Calu3 (cell line): ENCODE results near the gene GABRE. TPM values are rescaled to one million over a fixed set of nuclear protein-coding genes. Genes with fewer than 3 reads are reported as not detected.

ENCODE experiments used
- BruUV-seq: library from RNA; stranded (reverse); fragments of 400-500 nt; replicated peaks from 2 replicates; lab custom pipeline; 2021; lab: Mats Ljungman, UMichigan
- CTCF ChIA-PET: fragments of 300-600 bp; sonication (Branson Sonifier 250); formaldehyde crosslinking; loops from one replicate; lab custom pipeline; 2022; ENCODE audit warnings: antibody characterized with exemption; lab: Charles Lee
- DNase-seq: peaks from one replicate; pipeline ENCODE4 v3.0.0; 2022
- H3K27ac Mint-ChIP-seq: one replicate; pipeline ENCODE4 v1.8.0; 2022; ENCODE audit warnings: mixed read lengths; ENCODE audit not compliant: unreplicated experiment
- H3K27me3 Mint-ChIP-seq: one replicate; pipeline ENCODE4 v1.8.0; 2022; ENCODE audit warnings: mixed read lengths; ENCODE audit not compliant: unreplicated experiment
- H3K36me3 Mint-ChIP-seq: one replicate; pipeline ENCODE4 v1.8.0; 2022; ENCODE audit warnings: mild to moderate bottlenecking, moderate library complexity, mixed read lengths; ENCODE audit not compliant: insufficient read depth, unreplicated experiment
- H3K4me1 Mint-ChIP-seq: one replicate; pipeline ENCODE4 v1.8.0; 2022; ENCODE audit warnings: mild to moderate bottlenecking, low read depth, mixed read lengths; ENCODE audit not compliant: unreplicated experiment
- H3K4me3 Mint-ChIP-seq: one replicate; pipeline ENCODE4 v1.8.0; 2022; ENCODE audit warnings: mild to moderate bottlenecking, low read depth, moderate library complexity, mixed read lengths; ENCODE audit not compliant: unreplicated experiment
- H3K9me3 Mint-ChIP-seq: one replicate; pipeline ENCODE4 v1.8.0; 2022; ENCODE audit warnings: low read depth, mixed read lengths; ENCODE audit not compliant: unreplicated experiment
- intact Hi-C: fragments of 100-400 bp; cut with micrococcal nuclease; formaldehyde crosslinking; loops from one replicate; pipeline ENCODE4 v1.10.0; 2022; ENCODE audit not compliant: unreplicated experiment
- microRNA-seq: library from miRNA; unstranded; fragments of <30 nt; microRNA quantifications from one replicate; pipeline ENCODE4 v1.2.0, GENCODE V29; 2022
- total RNA-seq: library from RNA; stranded (reverse); gene quantifications from 2 replicates; pipeline ENCODE4 v1.2.3, GENCODE V29; 2022
- TF ChIP-seq, protein P1 (sequence below): fragments of 200-600 bp; IDR thresholded peaks from one replicate; pipeline ENCODE4 v1.8.0; 2022; ENCODE audit warnings: antibody characterized with exemption; ENCODE audit not compliant: unreplicated experiment

The GABRE gene
- total RNA-seq, 1 experiment from 2014 or later: 71.9 TPM

DNA sequence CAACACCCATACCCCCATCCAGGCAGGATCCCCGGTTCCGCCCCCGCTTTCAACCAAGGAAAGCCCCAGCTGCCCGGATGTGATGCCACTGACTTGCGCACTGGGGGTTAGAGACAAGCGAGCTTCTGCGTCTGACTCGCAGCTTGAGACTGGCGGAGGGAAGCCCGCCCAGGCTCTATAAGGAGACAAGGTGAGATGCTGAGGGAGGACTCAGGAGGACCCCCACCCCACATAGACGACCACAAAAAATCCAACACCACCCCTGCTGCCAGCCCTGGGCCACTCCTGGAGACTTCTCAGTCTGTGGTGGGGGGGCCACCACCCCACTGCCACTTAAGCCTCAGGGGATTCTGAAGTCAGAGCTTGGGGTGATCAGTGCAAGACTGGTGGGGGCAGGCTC is 61.7 kb downstream of the GABRE start, which contains the start of gene MAGEA4:
Gene MAGEA4, plus strand, starts transcription at position 110 of the 400 bp plus-strand sequence. CDS start 10,776 bp downstream, outside the sequence.
- CTCF ChIA-PET: no interaction called here
- intact Hi-C loops: no loop called here
- Mint-ChIP-seq H3K27ac (no peak within 1 kb of the TSS), H3K36me3 (no peaks in the 10 kb centered on the region), H3K4me3 (no peak within 1 kb of the TSS), H3K9me3 (no peaks in the 10 kb centered on the region), H3K27me3 (no peaks in the 10 kb centered on the region), H3K4me1 (no peaks in the 10 kb centered on the region)
- TF ChIP-seq, protein P1, sequence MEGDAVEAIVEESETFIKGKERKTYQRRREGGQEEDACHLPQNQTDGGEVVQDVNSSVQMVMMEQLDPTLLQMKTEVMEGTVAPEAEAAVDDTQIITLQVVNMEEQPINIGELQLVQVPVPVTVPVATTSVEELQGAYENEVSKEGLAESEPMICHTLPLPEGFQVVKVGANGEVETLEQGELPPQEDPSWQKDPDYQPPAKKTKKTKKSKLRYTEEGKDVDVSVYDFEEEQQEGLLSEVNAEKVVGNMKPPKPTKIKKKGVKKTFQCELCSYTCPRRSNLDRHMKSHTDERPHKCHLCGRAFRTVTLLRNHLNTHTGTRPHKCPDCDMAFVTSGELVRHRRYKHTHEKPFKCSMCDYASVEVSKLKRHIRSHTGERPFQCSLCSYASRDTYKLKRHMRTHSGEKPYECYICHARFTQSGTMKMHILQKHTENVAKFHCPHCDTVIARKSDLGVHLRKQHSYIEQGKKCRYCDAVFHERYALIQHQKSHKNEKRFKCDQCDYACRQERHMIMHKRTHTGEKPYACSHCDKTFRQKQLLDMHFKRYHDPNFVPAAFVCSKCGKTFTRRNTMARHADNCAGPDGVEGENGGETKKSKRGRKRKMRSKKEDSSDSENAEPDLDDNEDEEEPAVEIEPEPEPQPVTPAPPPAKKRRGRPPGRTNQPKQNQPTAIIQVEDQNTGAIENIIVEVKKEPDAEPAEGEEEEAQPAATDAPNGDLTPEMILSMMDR: no peak
- BruUV-seq: no TSS peak
- DNase-seq: no peak

DNA sequence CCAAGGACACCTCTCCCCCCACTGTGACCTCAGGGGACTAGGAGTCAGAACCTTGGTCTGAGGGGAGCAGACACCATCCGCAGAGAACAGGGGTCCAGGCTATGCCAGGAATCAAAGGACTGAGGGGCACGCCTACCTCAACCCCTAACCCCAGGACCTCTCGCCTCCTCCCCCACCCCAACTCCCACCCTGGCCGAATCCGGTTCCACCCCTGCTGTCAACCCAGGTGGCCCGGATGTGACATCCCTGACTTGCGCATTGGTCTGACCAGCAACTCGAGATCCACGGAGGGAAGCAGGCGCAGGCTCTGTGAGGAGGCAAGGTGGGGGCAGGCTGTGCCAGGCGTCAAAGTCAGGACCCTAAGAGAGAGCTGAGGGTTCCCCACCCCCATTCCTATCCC is 62.3 kb downstream of the GABRE start:
- CTCF ChIA-PET: no interaction called here
- Mint-ChIP-seq H3K36me3 (no peaks in the 10 kb centered on the region), H3K27ac (no peak overlapping the region), H3K27me3 (no peaks in the 10 kb centered on the region), H3K4me1 (no peaks in the 10 kb centered on the region), H3K9me3 (no peaks in the 10 kb centered on the region), H3K4me3 (no peak overlapping the region)
- no TSS peak for BruUV-seq
- TF ChIP-seq, protein P1: no peak
- intact Hi-C loops: no loop called here
- no peak for DNase-seq

DNA sequence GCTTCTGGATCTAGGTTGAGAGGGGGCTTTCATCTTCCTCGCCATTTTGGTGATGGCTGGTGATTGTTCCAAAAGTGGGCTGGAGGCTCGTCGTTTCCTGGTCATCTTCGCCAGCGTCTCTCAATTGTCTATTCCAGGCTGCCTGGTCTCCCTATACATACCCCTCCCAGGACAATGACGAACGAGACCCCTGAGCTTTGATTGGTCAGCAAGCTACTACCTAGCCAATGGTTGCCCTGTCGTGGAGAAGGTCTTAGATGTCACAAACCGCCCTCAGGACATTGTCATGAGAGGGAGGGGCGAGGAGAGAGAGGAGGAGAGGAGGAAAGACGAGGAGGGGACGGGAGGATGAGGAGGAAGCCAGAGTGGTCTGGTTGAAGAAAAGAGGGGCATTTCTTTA is 69.5 kb downstream of the GABRE start:
- CTCF ChIA-PET: no interaction called here
- Mint-ChIP-seq H3K4me1 (peaks cover 8% of the 10 kb centered on the region), H3K36me3 (no peaks in the 10 kb centered on the region), H3K9me3 (no peaks in the 10 kb centered on the region), H3K4me3 (no peak overlapping the region), H3K27ac (no peak overlapping the region), H3K27me3 (no peaks in the 10 kb centered on the region)
- intact Hi-C loops: no loop called here
- no TSS peak for BruUV-seq
- TF ChIP-seq, protein P1: no peak
- DNase-seq: no peak

Small RNA genes within 50 kb of the gene (microRNA-seq; reads per million reads assigned to microRNA genes)
- gene MIR224 (4,055 reads per million, percentile 91 among the genes with 10 or more reads in this experiment), gene MIR452 (2,354 reads per million, percentile 86 among the genes with 10 or more reads in this experiment)

Other genes starting within 250 kb of the GABRE start
- not detected in 2 replicates for gene CNGA2, start 239.9 kb downstream of the GABRE start, total RNA-seq
- not detected in 2 replicates for gene MAGEA4, start 61.8 kb downstream of the GABRE start, total RNA-seq
- not detected in 2 replicates for gene MAGEA10, start 163.9 kb upstream of the GABRE start, total RNA-seq